Measurements from ENCODE around the gene TBC1D1. TPM values are rescaled to one million over a fixed set of nuclear protein-coding genes. Genes with fewer than 3 reads are reported as not detected.

TBC1D1 gene
- total RNA-seq, 1 experiment from 2014 or later: 56.0 TPM

DNA sequence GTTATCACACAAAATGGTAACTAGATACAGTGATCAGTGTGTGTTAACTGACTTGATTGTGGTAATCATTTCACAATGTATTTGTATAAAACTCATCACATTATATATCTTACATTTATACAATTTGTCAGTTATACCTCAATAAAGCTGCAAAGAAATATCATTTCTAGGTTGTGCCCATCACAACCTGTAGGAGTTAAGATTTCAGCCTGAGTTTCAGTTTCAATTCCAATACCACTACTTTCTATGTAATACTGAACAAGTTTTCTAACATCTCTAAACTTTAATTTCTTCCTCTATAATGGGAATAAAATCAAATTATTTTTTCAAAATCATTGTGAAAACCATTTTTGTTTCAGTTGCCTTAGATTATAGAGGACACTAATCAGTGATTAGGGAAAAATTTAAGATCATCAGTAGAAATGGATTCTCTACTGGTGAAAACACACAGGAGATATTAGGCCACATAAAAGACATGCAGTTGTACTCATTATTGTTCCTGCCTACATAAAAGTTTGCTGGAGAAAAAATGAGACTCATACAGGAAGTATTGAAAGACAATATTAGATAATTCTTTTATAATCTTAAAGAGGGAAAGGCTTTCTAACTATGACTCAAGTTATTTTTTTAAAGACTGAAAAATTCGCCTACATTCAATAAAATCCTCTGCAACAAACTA lies 18.4 kb upstream of the TBC1D1 start:
- TF ChIP-seq TCF7L2 (IDR thresholded peaks at IDR 0.05; ENCODE audit: low read depth, low read length) (no peak), POLR2AphosphoS5 (IDR thresholded peaks at IDR 0.05; ENCODE audit: low read depth, low read length) (no peak), SIN3A (IDR thresholded peaks at IDR 0.05; ENCODE audit: borderline replicate concordance, insufficient read depth, low read depth, low read length) (no peak)
- TF ChIP-seq, protein P1, sequence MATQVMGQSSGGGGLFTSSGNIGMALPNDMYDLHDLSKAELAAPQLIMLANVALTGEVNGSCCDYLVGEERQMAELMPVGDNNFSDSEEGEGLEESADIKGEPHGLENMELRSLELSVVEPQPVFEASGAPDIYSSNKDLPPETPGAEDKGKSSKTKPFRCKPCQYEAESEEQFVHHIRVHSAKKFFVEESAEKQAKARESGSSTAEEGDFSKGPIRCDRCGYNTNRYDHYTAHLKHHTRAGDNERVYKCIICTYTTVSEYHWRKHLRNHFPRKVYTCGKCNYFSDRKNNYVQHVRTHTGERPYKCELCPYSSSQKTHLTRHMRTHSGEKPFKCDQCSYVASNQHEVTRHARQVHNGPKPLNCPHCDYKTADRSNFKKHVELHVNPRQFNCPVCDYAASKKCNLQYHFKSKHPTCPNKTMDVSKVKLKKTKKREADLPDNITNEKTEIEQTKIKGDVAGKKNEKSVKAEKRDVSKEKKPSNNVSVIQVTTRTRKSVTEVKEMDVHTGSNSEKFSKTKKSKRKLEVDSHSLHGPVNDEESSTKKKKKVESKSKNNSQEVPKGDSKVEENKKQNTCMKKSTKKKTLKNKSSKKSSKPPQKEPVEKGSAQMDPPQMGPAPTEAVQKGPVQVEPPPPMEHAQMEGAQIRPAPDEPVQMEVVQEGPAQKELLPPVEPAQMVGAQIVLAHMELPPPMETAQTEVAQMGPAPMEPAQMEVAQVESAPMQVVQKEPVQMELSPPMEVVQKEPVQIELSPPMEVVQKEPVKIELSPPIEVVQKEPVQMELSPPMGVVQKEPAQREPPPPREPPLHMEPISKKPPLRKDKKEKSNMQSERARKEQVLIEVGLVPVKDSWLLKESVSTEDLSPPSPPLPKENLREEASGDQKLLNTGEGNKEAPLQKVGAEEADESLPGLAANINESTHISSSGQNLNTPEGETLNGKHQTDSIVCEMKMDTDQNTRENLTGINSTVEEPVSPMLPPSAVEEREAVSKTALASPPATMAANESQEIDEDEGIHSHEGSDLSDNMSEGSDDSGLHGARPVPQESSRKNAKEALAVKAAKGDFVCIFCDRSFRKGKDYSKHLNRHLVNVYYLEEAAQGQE (IDR thresholded peaks at IDR 0.05; ENCODE audit: insufficient read depth in 1 of 2, low read depth in 2 of 2, low read length in 1 of 2): no peak
- TF ChIP-seq, protein P2, sequence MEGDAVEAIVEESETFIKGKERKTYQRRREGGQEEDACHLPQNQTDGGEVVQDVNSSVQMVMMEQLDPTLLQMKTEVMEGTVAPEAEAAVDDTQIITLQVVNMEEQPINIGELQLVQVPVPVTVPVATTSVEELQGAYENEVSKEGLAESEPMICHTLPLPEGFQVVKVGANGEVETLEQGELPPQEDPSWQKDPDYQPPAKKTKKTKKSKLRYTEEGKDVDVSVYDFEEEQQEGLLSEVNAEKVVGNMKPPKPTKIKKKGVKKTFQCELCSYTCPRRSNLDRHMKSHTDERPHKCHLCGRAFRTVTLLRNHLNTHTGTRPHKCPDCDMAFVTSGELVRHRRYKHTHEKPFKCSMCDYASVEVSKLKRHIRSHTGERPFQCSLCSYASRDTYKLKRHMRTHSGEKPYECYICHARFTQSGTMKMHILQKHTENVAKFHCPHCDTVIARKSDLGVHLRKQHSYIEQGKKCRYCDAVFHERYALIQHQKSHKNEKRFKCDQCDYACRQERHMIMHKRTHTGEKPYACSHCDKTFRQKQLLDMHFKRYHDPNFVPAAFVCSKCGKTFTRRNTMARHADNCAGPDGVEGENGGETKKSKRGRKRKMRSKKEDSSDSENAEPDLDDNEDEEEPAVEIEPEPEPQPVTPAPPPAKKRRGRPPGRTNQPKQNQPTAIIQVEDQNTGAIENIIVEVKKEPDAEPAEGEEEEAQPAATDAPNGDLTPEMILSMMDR (IDR thresholded peaks at IDR 0.05): no peak
- Histone ChIP-seq H3K27ac (ENCODE audit: low read length) (no peak overlapping the region), H3K9me3 (ENCODE audit: control insufficient read depth, insufficient read depth, low read depth, low read length) (no peaks in the 10 kb centered on the region), H3K4me1 (ENCODE audit: control insufficient read depth, insufficient read depth, low read length) (no peaks in the 10 kb centered on the region), H3K27me3 (ENCODE audit: control insufficient read depth, insufficient read depth, low read length) (no peaks in the 10 kb centered on the region), H3K4me3 (ENCODE audit: low read depth in 2 of 2, low read length in 2 of 2) (no peak overlapping the region), H3K36me3 (ENCODE audit: control insufficient read depth, insufficient read depth, low read length) (no peaks in the 10 kb centered on the region)
- CTCF ChIA-PET: no interaction called here
- POLR2A ChIA-PET: no interaction called here
- BruUV-seq (replicated peaks): no TSS peak
- in situ Hi-C loops (cut with HindIII; ENCODE audit: low pct_unique_long_range_greater_than_20kb, low sequenced_read_pairs) (no loop called here), intact Hi-C loops (cut with micrococcal nuclease; ENCODE audit: unreplicated experiment) (no loop called here)
- ATAC-seq: no peak
- no peak for DNase-seq (ENCODE audit: low read depth, low spot score)

DNA sequence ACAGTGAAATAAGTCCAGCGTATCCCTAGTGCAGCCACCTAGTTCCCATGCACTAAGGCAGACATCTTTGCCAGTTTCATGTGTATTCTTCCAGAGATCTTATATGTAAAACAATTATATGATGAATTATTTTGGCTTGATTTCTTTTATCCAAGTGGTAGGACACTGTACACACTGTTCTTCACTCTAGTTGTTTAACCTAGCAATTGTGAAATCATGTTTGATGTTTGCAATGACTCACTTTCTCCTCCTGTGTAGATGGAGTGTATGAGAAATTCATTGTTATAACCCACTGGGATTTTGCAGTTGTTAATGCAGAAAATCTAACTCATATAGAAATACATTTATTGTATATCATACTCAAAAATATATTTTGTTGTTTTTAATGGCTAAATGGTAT lies 17.5 kb upstream of the TBC1D1 start:
- intact Hi-C loops (cut with micrococcal nuclease; ENCODE audit: unreplicated experiment): no loop called here
- Histone ChIP-seq H3K9me3 (ENCODE audit: control insufficient read depth, insufficient read depth, low read depth, low read length) (no peaks in the 10 kb centered on the region), H3K4me3 (ENCODE audit: low read depth in 2 of 2, low read length in 2 of 2) (no peak overlapping the region), H3K27ac (ENCODE audit: low read length) (no peak overlapping the region), H3K27me3 (ENCODE audit: control insufficient read depth, insufficient read depth, low read length) (no peaks in the 10 kb centered on the region), H3K4me1 (ENCODE audit: control insufficient read depth, insufficient read depth, low read length) (no peaks in the 10 kb centered on the region), H3K36me3 (ENCODE audit: control insufficient read depth, insufficient read depth, low read length) (no peaks in the 10 kb centered on the region)
- TF ChIP-seq, protein P1 (IDR thresholded peaks at IDR 0.05; ENCODE audit: insufficient read depth in 1 of 2, low read depth in 2 of 2, low read length in 1 of 2): no peak
- no peak for TF ChIP-seq SIN3A (IDR thresholded peaks at IDR 0.05; ENCODE audit: borderline replicate concordance, insufficient read depth, low read depth, low read length)
- TF ChIP-seq POLR2AphosphoS5 (IDR thresholded peaks at IDR 0.05; ENCODE audit: low read depth, low read length): no peak
- TF ChIP-seq, protein P2 (IDR thresholded peaks at IDR 0.05): no peak
- TF ChIP-seq TCF7L2 (IDR thresholded peaks at IDR 0.05; ENCODE audit: low read depth, low read length): no peak
- BruUV-seq (replicated peaks): no TSS peak
- CTCF ChIA-PET: no interaction called here
- POLR2A ChIA-PET: no interaction called here
- in situ Hi-C loops (cut with HindIII; ENCODE audit: low pct_unique_long_range_greater_than_20kb, low sequenced_read_pairs): no loop called here
- DNase-seq (ENCODE audit: low read depth, low spot score): peak; percentile 4
- ATAC-seq: no peak
